PC-9 (cell line): Measurements from ENCODE around the gene DPYSL5. TPM values are rescaled to one million over a fixed set of nuclear protein-coding genes. Genes with fewer than 3 reads are reported as not detected.

ENCODE experiments used
- BruUV-seq: library from RNA; stranded (reverse); fragments of 400-500 nt; replicated peaks from 2 replicates; lab custom pipeline; 2021; lab: Mats Ljungman, UMichigan
- CTCF ChIA-PET: fragments of 300-600 bp; sonication (Branson Sonifier 250); formaldehyde crosslinking; loops from one replicate; lab custom pipeline; 2022; ENCODE audit warnings: antibody characterized with exemption; lab: Charles Lee
- POLR2A ChIA-PET: fragments of 300-600 bp; sonication (Branson Sonifier 250); formaldehyde crosslinking; loops from one replicate; lab custom pipeline; 2022; ENCODE audit warnings: antibody characterized with exemption; ENCODE audit not compliant: unreplicated experiment; lab: Charles Lee
- DNase-seq, 2 experiments: peaks; one replicate each; pipeline versions ENCODE4 v3.0.0 to v3.0.0-alpha.2; 2015 to 2022; ENCODE audit warnings: mixed read lengths in 1 of 2
- H2AFZ ChIP-seq: fragments of 200-600 bp; sonication (generic); 2 replicates; pipeline ENCODE4 v1.8.1; 2017; ENCODE audit warnings: antibody characterized with exemption
- H3F3A ChIP-seq: fragments of 200-600 bp; sonication (generic); 2 replicates; pipeline ENCODE4 v1.8.1; 2017; ENCODE audit warnings: antibody characterized with exemption, mild to moderate bottlenecking, low read depth; ENCODE audit not compliant: insufficient read depth
- H3K27ac ChIP-seq: fragments of 200-600 bp; sonication (generic); 2 replicates; pipeline ENCODE4 v1.6.1; 2016; ENCODE audit warnings: mixed run types
- H3K27me3 ChIP-seq: fragments of 200-600 bp; sonication (generic); 2 replicates; pipeline ENCODE4 v1.6.1; 2016; ENCODE audit warnings: low read depth, mixed run types; ENCODE audit not compliant: insufficient read depth
- H3K36me3 ChIP-seq: fragments of 200-600 bp; sonication (generic); 2 replicates; pipeline ENCODE4 v1.6.1; 2016; ENCODE audit warnings: low read depth, mixed run types
- H3K4me1 ChIP-seq: fragments of 200-600 bp; sonication (generic); replicated peaks from 2 replicates; pipeline ENCODE4 v1.6.1; 2016; ENCODE audit warnings: mixed run types; ENCODE audit not compliant: insufficient read depth
- H3K4me2 ChIP-seq: fragments of 200-600 bp; sonication (generic); 2 replicates; pipeline ENCODE4 v1.6.1; 2017; ENCODE audit warnings: mixed run types
- H3K4me3 ChIP-seq: fragments of 200-600 bp; sonication (generic); 2 replicates; pipeline ENCODE4 v1.6.1; 2016; ENCODE audit warnings: mixed run types
- H3K79me2 ChIP-seq: fragments of 200-600 bp; sonication (generic); 2 replicates; pipeline ENCODE4 v1.6.1; 2017; ENCODE audit warnings: low read depth, mixed run types
- H3K9me2 ChIP-seq: fragments of 200-600 bp; sonication (generic); 2 replicates; pipeline ENCODE4 v1.8.1; 2017; ENCODE audit warnings: mild to moderate bottlenecking; ENCODE audit not compliant: insufficient read depth
- H3K9me3 ChIP-seq: fragments of 200-600 bp; sonication (generic); 2 replicates; pipeline ENCODE4 v1.8.1; 2016; ENCODE audit warnings: low read depth; ENCODE audit not compliant: insufficient read depth
- H4K20me1 ChIP-seq: fragments of 200-600 bp; sonication (generic); 2 replicates; pipeline ENCODE4 v1.8.1; 2017; ENCODE audit not compliant: insufficient read depth
- CTCF ChIP-seq: fragments of 200-600 bp; sonication (generic); conservative IDR thresholded peaks from 2 replicates; pipeline ENCODE4 v1.6.1; 2017; ENCODE audit warnings: mixed run types, antibody characterized with exemption, mild to moderate bottlenecking, moderate library complexity
- EZH2 ChIP-seq: fragments of 200-600 bp; sonication (generic); IDR thresholded peaks from 2 replicates; pipeline ENCODE4 v1.8.0; 2017; ENCODE audit warnings: antibody characterized with exemption, low read depth
- intact Hi-C: fragments of 100-400 bp; cut with micrococcal nuclease; formaldehyde crosslinking; loops from one replicate; pipeline ENCODE4 v1.10.0; 2022; ENCODE audit not compliant: unreplicated experiment
- total RNA-seq: library from RNA; stranded (reverse); gene quantifications from 2 replicates; pipeline ENCODE4 v1.2.3, GENCODE V29; 2021

DPYSL5 gene
- total RNA-seq, 1 experiment from 2014 or later: not detected

- ChIA-PET CTCF (no interaction called here), POLR2A (interaction anchor here (1.0 kb wide), 1 partner anchor 112 kb away, joined by 6 read pairs; no protein-coding TSS in a partner anchor)
- intact Hi-C loops: no loop called here
- no peaks in the 10 kb centered on the region for H3K4me1 ChIP-seq
- H3K36me3 ChIP-seq: no peaks in the 10 kb centered on the region
- no peak overlapping the region for H3K4me3 ChIP-seq
- H3K4me2 ChIP-seq: no peak overlapping the region
- DNase-seq: no peak
- H4K20me1 ChIP-seq: no peaks in the 10 kb centered on the region
- H2AFZ ChIP-seq: no peak overlapping the region
- H3K27me3 ChIP-seq: peaks cover 41% of the 10 kb centered on the region; the same call in 1 of the 2 replicates
- BruUV-seq: no TSS peak
- no peak overlapping the region for H3K27ac ChIP-seq
- H3F3A ChIP-seq: no peaks in the 10 kb centered on the region
- no peaks in the 10 kb centered on the region for H3K9me3 ChIP-seq
- H3K79me2 ChIP-seq: no peaks in the 10 kb centered on the region
- no peak for TF ChIP-seq CTCF
- TF ChIP-seq EZH2: no peak
- no peaks in the 10 kb centered on the region for H3K9me2 ChIP-seq
Observed at GRCh38 chr2:26898480-26899078, 50.6 kb downstream of the DPYSL5 start.

GRCh38 chr2:26899500-26900164 lies 51.7 kb downstream of the DPYSL5 start:
- DNase-seq: no peak
- Histone ChIP-seq H3K79me2 (no peaks in the 10 kb centered on the region), H3K4me2 (no peak overlapping the region), H3K4me3 (no peak overlapping the region), H3K27ac (no peak overlapping the region), H2AFZ (no peak overlapping the region), H3K4me1 (no peaks in the 10 kb centered on the region), H3K27me3 (peaks cover 51% of the 10 kb centered on the region; the same call in 1 of the 2 replicates), H3K36me3 (no peaks in the 10 kb centered on the region), H3K9me2 (no peaks in the 10 kb centered on the region), H3F3A (no peaks in the 10 kb centered on the region), H4K20me1 (no peaks in the 10 kb centered on the region), H3K9me3 (no peaks in the 10 kb centered on the region)
- no TSS peak for BruUV-seq
- POLR2A ChIA-PET: no interaction called here
- CTCF ChIA-PET: no interaction called here
- intact Hi-C loops: no loop called here
- TF ChIP-seq EZH2: no peak
- no peak for TF ChIP-seq CTCF

- peaks cover 63% of the 10 kb centered on the region; the same call in 1 of the 2 replicates for H3K27me3 ChIP-seq
- CTCF ChIA-PET: no interaction called here
- H3K36me3 ChIP-seq: no peaks in the 10 kb centered on the region
- H4K20me1 ChIP-seq: no peaks in the 10 kb centered on the region
- H3K4me3 ChIP-seq: no peak overlapping the region
- DNase-seq: no peak
- no peaks in the 10 kb centered on the region for H3K79me2 ChIP-seq
- intact Hi-C loops: no loop called here
- H3K9me3 ChIP-seq: no peaks in the 10 kb centered on the region
- no peaks in the 10 kb centered on the region for H3K4me1 ChIP-seq
- H3K4me2 ChIP-seq: no peak overlapping the region
- TF ChIP-seq EZH2: no peak
- TF ChIP-seq CTCF: no peak
- no TSS peak for BruUV-seq
- POLR2A ChIA-PET: no interaction called here
- H3F3A ChIP-seq: no peaks in the 10 kb centered on the region
- H2AFZ ChIP-seq: no peak overlapping the region
- no peak overlapping the region for H3K27ac ChIP-seq
- H3K9me2 ChIP-seq: no peaks in the 10 kb centered on the region
Observed at GRCh38 chr2:26900831-26901321, 52.9 kb downstream of the DPYSL5 start.
